Activated CD8-positive, alpha-beta memory T cell treated with anti-CD3 and anti-CD28 coated beads for 4 hours (primary cell): ENCODE results near the gene ENTPD7.
"Not testable (repeated sequence)": the region's sequence is repeated elsewhere in the genome, so short reads cannot be mapped to it uniquely, and the experiment has no call there.

Experiments
- DNase-seq, 2 donors: peaks; one replicate each; pipeline ENCODE4 v3.0.0-alpha.2; 2020; ENCODE audit warnings: low read depth in 2 of 2

Gene ENTPD7

GRCh38 chr10:99685597-99685967 lies 26.3 kb downstream of the ENTPD7 start:
- DNase-seq, result no peak

- DNase-seq, result no peak
Measured at GRCh38 chr10:99689461-99689860, 30.2 kb downstream of the ENTPD7 start.

DNA sequence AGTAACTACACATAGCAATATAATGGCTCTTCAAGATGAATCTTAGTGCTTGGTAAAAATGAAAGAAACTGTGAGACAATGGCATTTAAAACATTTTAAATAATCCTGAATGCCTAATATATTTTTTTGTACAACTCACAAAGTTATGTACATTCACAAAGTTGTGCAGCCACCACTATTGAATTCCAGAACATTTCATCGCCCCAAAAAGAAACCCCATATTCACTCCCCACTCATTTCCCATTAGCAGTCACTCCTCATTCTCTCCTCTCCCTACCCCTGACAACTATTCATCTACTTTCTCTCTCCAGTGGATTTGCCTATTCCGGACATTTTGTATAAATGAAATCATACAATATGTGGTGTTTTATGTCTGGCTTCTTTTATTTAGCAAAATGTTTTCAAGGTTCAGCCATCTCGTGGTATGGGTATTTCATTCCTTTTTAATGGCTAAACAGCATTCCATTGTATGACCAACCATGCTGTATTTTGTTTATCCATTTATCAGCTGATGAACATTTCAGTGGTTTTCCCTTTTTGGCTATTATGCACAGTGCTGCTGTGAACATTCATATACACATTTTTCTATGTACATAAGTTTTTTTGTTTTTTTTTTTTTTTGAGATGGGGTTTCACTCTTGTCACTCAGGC lies 34.7 kb downstream of the ENTPD7 start:
- DNase-seq, result no peak

- DNase-seq, result no peak
Measured at GRCh38 chr10:99695761-99696160, 36.5 kb downstream of the ENTPD7 start.

- DNase-seq, result no peak
Measured at GRCh38 chr10:99698504-99699080, 39.3 kb downstream of the ENTPD7 start.

GRCh38 chr10:99700649-99701048 lies 41.3 kb downstream of the ENTPD7 start:
- DNase-seq, result no peak

DNA sequence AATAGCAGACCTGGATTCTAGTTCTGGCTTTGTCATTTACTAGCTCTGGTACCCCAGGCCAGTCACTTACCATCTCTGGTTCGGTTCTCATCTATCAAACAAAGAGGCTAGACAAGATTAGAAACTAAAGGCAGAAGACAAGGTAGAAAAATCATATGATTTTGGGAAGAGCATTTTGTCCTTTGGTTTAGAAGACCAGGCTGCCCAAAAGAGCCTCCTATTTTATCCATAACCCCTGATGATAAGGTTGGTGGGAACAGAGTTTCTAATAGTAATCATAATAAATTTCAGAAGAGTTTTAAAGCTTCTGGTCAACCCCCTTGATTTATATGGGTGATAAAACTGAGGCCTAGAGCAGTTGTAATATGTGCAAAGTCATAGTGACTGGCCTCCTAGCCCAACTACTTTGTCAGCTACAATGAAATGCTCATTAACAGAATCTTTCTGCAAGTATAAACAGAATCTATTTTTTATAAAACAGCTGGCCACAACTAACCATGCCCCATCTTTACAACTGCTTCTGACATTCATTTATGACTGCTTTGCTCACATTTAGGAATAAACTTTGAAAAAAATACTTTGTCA lies 49.2 kb downstream of the ENTPD7 start:
- no peak for DNase-seq

GRCh38 chr10:99709480-99710229 lies 50.3 kb downstream of the ENTPD7 start:
- no peak for DNase-seq

DNA sequence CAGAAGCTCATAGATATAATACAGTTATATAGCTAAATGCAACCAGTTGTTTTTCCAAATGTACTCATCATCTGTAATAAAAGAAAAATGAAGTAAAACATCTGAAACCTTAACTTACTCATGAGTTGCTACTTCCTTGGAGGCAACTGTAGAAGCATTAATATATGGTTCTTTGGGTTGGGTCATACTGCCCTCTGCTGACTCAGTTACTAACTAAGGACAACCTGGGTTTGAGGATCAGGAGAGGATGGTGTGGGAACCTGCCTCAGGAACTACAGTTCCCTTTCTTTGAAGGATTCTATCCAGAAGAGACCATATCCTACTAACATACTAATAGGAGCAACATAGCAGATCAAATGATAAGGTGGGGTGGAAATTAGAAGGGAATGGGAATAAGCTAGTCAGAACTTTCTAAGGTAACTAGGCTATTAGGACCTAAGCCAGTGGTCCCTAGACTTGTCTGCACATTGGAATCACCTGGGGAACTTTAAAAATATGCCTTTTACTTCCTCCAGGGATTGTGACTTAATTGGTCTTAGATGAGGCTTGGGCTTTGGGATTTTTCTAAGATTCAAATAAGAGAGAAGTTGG lies 51.9 kb downstream of the ENTPD7 start:
- DNase-seq, result no peak

DNA sequence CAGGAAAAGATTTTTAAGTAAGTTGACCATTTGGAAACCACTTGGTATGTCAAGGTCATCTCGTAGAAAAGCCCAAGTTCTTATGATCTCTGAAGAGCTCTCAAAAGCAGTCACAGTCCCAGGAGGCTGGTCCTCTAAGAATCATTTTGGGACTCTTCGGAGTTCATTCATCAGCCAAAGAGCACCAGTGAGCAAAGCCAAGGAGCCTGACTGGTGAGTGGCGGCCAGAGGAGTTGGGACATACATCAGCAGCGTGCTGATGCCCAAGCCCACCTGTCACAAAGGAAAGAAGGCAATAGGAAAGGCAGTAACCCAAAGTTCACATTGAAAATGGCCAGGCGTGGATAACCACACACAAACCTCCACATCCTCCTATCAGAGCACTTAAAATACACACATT lies 55.1 kb downstream of the ENTPD7 start:
- no peak for DNase-seq

- DNase-seq, result no peak
Measured at GRCh38 chr10:99720387-99720786, 61.1 kb downstream of the ENTPD7 start.

- no peak for DNase-seq
Measured at GRCh38 chr10:99730026-99730425, 70.7 kb downstream of the ENTPD7 start.

DNA sequence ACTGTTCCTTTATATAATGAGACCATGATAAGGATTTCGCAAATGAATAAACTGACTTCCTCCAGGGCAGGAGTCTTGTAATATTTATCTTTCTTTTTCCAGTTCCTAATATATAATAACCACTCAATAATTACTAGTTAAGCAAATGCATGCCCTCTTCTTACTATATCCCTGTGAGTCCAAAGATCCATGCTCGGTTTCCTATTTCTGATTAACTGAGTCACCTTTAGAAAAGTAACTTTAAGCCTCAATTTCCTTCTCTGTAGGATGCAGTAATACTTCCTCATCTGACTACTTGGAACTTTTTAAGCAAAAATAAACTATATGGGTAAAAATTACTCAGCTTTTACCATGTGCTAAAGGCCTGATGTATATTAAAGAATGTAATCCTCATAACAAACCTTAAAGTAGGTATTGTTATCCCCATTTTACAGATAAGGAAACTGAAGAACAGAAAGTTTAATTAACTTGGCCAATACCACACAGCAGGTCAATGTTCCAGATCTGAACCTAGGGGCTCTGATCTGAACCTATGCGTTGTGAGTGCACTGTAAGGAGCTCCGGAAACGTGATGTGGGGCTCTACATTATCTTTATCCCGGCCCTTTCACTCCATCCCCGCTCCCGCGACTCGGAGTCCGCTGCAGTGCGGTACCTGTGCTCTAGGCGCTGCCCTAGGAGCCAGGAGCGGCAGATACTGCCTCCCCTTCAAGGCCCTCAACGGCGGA lies 72.2 kb downstream of the ENTPD7 start:
- DNase-seq, result no peak

DNA sequence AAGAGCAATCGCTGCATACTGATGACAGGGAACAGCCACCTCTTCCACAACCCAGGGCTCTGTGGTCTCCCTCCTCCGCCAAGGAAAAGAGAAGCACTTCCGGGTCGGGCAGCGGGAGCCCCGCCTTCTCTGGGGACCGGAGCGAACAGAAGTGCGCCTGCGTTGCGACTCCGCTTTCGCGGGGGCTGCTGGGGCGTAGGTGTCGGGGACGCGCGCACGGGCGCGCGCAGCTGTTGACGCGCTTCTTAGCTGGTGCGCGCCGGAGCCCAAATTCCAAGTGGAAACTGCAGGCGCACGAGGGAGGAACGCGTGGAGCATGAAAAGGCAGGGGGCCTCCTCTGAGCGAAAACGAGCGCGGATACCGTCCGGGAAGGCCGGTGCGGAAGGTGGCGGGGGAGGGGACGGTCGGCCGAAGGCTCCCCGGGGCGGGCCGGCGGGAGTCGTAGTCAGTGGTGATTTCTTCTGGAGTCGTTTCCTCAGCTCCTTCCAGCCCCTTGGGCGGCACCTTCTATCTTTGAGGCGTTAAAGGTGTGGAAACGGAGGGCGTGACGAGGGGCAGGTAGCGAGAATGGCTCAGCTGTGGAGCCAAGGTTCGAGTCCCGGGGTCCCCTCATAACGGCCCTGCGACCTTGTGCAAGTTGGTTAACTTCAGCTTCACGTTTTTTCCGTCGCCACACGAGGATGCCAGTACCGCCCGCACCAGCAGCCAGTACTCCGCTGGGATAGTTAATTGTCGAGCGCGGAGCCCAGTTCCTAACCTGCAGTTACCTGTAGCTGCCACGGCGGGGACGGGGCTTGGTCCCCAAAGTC lies 72.9 kb downstream of the ENTPD7 start, which contains the start of the genes COX15 and CUTC:
Gene COX15 (minus strand): TSS at position 95 of the 810 bp plus-strand sequence. CDS start 78 bp downstream, at position 17.
Gene CUTC (plus strand): TSS at position 202 of the 810 bp plus-strand sequence. CDS start 115 bp downstream, at position 317.
- DNase-seq, result peak; percentile 87 to 91

- no peak for DNase-seq
Measured at GRCh38 chr10:99733366-99733765, 74.1 kb downstream of the ENTPD7 start.

- DNase-seq, result not testable (repeated sequence)
Measured at GRCh38 chr10:99734111-99734510, 74.8 kb downstream of the ENTPD7 start.

- DNase-seq, result no peak
Measured at GRCh38 chr10:99740260-99740659, 81.0 kb downstream of the ENTPD7 start.

- no peak for DNase-seq
Measured at GRCh38 chr10:99740933-99741559, 81.7 kb downstream of the ENTPD7 start.

DNA sequence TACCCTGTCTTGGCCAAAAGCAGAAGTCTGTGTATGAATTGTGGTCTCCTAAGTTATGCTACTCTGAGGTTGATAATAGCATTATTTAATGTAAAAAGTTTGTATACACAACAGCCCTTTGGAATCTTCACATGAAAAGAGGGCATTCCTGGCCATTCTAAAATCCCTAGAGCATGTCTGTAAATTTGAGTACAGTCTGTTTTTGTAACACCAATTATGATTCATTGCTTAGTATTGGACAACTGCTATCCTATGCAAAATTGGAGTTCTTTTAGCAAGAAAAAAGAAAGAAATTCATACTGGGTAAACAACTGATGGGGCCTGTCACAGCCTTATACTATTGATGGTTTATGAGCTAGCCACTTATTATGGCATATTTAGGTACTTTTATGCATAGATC lies 82.9 kb downstream of the ENTPD7 start:
- no peak for DNase-seq

- DNase-seq, result no peak
Measured at GRCh38 chr10:99742701-99743100, 83.4 kb downstream of the ENTPD7 start.
